GM23248 (cell line): ENCODE measurements around the gene LCN15. TPM values are rescaled to one million over a fixed set of nuclear protein-coding genes. Genes with fewer than 3 reads are reported as not detected.
A peak's percentile ranks its signal among the peaks of the same experiment; 100 is the strongest.

Experiments used
- DNase-seq: peaks from one replicate; pipeline ENCODE4 v3.0.0-alpha.2; 2015
- H2AFZ ChIP-seq: fragments of 200-600 bp; sonication (generic); 2 replicates; pipeline ENCODE4 v1.6.1; 2016; ENCODE audit warnings: antibody characterized with exemption
- H3F3A ChIP-seq: fragments of 200-600 bp; sonication (generic); 2 replicates; pipeline ENCODE4 v1.6.1; 2016; ENCODE audit warnings: mild to moderate bottlenecking, antibody characterized with exemption, mixed run types; ENCODE audit not compliant: insufficient read depth
- H3K27ac ChIP-seq: fragments of 200-600 bp; sonication (generic); 2 replicates; pipeline ENCODE4 v1.5.1; 2016; ENCODE audit warnings: mild to moderate bottlenecking
- H3K27me3 ChIP-seq: fragments of 200-600 bp; sonication (generic); replicated peaks from 2 replicates; pipeline ENCODE4 v1.6.1; 2016; ENCODE audit warnings: mild to moderate bottlenecking; ENCODE audit not compliant: insufficient read depth
- H3K36me3 ChIP-seq: fragments of 200-600 bp; sonication (generic); 2 replicates; pipeline ENCODE4 v1.6.1; 2016; ENCODE audit warnings: low read depth, mild to moderate bottlenecking
- H3K4me1 ChIP-seq: fragments of 200-600 bp; sonication (generic); 2 replicates; pipeline ENCODE4 v1.6.1; 2016; ENCODE audit warnings: mild to moderate bottlenecking; ENCODE audit not compliant: insufficient read depth
- H3K4me2 ChIP-seq: fragments of 200-600 bp; sonication (generic); one replicate; pipeline ENCODE4 v1.6.1; 2016; ENCODE audit warnings: mild to moderate bottlenecking; ENCODE audit not compliant: unreplicated experiment
- H3K4me3 ChIP-seq: fragments of 200-600 bp; sonication (generic); 2 replicates; pipeline ENCODE4 v1.5.1; 2016; ENCODE audit warnings: mild to moderate bottlenecking
- H3K79me2 ChIP-seq: fragments of 200-600 bp; sonication (generic); 2 replicates; pipeline ENCODE4 v1.6.1; 2016; ENCODE audit warnings: mild to moderate bottlenecking; ENCODE audit not compliant: insufficient read depth
- H3K9ac ChIP-seq: fragments of 200-600 bp; sonication (generic); 2 replicates; pipeline ENCODE4 v1.6.1; 2016; ENCODE audit warnings: mild to moderate bottlenecking
- H3K9me2 ChIP-seq: fragments of 200-600 bp; sonication (generic); 2 replicates; pipeline ENCODE4 v1.6.1; 2016; ENCODE audit warnings: mixed run types, mild to moderate bottlenecking, moderate library complexity; ENCODE audit not compliant: insufficient read depth
- H3K9me3 ChIP-seq: fragments of 200-600 bp; sonication (generic); one replicate; pipeline ENCODE4 v1.6.1; 2017; ENCODE audit warnings: low read depth
- H4K20me1 ChIP-seq: fragments of 200-600 bp; sonication (generic); 2 replicates; pipeline ENCODE4 v1.6.0; 2016; ENCODE audit not compliant: insufficient read depth
- EZH2 ChIP-seq: fragments of 200-600 bp; sonication (generic); IDR thresholded peaks from 2 replicates; pipeline ENCODE4 v1.6.1; 2018; ENCODE audit warnings: antibody characterized with exemption, mild to moderate bottlenecking; ENCODE audit not compliant: insufficient read depth, poor library complexity, severe bottlenecking
- EZH2phosphoT487 ChIP-seq: fragments of 200-600 bp; sonication (generic); IDR thresholded peaks from 2 replicates; pipeline ENCODE4 v1.6.1; 2018; ENCODE audit warnings: antibody characterized with exemption, moderate library complexity, mild to moderate bottlenecking, low read depth; ENCODE audit not compliant: insufficient read depth
- WGBS, 2 experiments: methylation state at CpG; one replicate each; pipeline ENCODE4 v1.1.6; 2015 to 2017; ENCODE audit warnings: low lambda C conversion rate in 2 of 2, low coverage in 1 of 2; ENCODE audit errors: missing lambda C conversion rate in 2 of 2; 5-methylcytosine and 5-hydroxymethylcytosine counted together
- in situ Hi-C: fragments of 300-500 bp; cut with MboI; formaldehyde crosslinking; loops from 2 replicates; pipeline ENCODE4 v1.15.0; 2020
- polyA plus RNA-seq: library from polyadenylated mRNA; unstranded; fragments of >200 nt; fragmentation: Nextera tagmentation; extraction: Ambion mirVana; gene quantifications from 2 replicates; pipeline ENCODE4 v1.2.1, GENCODE V29; 2016
- total RNA-seq: library from RNA; depleted of rRNA; stranded (reverse); fragments of >200 nt; shearing (Covaris generic); gene quantifications from 2 replicates; pipeline ENCODE4 v1.2.3, GENCODE V29; 2014

The LCN15 gene
- total and polyA plus RNA-seq, 2 experiments from 2014 or later = not detected

GRCh38 chr9:136792321-136793085, 28.2 kb upstream of the LCN15 start:
- DNase-seq = no peak
- H3K9me2 ChIP-seq = no peaks in the 10 kb centered on the region
- H3K9me3 ChIP-seq = no peaks in the 10 kb centered on the region
- TF ChIP-seq EZH2phosphoT487 (no peak), EZH2 (no peak)
- H3K4me3 ChIP-seq = no peak overlapping the region
- no peaks in the 10 kb centered on the region for H4K20me1 ChIP-seq
- WGBS, 2 experiments = 84 to 89% methylated on average over 15 of the region's 15 CpGs
- no peak overlapping the region for H2AFZ ChIP-seq
- H3K27me3 ChIP-seq = peaks cover 8% of the 10 kb centered on the region
- H3K9ac ChIP-seq = no peak overlapping the region
- peak overlapping the region; percentile 74 for H3K4me2 ChIP-seq
- H3F3A ChIP-seq = peaks cover 4% of the 10 kb centered on the region; the same call in 1 of the 2 replicates
- in situ Hi-C loops = no loop called here
- peaks cover 5% of the 10 kb centered on the region for H3K4me1 ChIP-seq
- no peaks in the 10 kb centered on the region for H3K36me3 ChIP-seq
- no peak overlapping the region for H3K27ac ChIP-seq
- 0 out of 2 replicates have a peak, but pooled peaks cover 5% of the 10 kb centered on the region for H3K79me2 ChIP-seq

- no peaks in the 10 kb centered on the region for H3K9me2 ChIP-seq
- H3K36me3 ChIP-seq = no peaks in the 10 kb centered on the region
- in situ Hi-C loops = no loop called here
- H3K9me3 ChIP-seq = no peaks in the 10 kb centered on the region
- peak overlapping the region; percentile 80 for H2AFZ ChIP-seq
- no peaks in the 10 kb centered on the region for H4K20me1 ChIP-seq
- peak overlapping the region; percentile 74 for H3K4me2 ChIP-seq
- TF ChIP-seq EZH2 (no peak), EZH2phosphoT487 (no peak)
- H3F3A ChIP-seq = peaks cover 4% of the 10 kb centered on the region; the same call in 1 of the 2 replicates
- peaks cover 5% of the 10 kb centered on the region for H3K4me1 ChIP-seq
- 0 out of 2 replicates have a peak, but pooled peaks cover 5% of the 10 kb centered on the region for H3K79me2 ChIP-seq
- H3K4me3 ChIP-seq = peak overlapping the region; percentile 84
- DNase-seq = peak; percentile 43
- peak overlapping the region; percentile 75 for H3K9ac ChIP-seq
- H3K27ac ChIP-seq = peak overlapping the region; percentile 27; the same call in 1 of the 2 replicates
- H3K27me3 ChIP-seq = peaks cover 8% of the 10 kb centered on the region; the same call in 1 of the 2 replicates
- WGBS, 2 experiments = 2 to 4% methylated on average over 25 to 28 of the region's 29 CpGs
Observed at GRCh38 chr9:136791516-136792276, 27.4 kb upstream of the LCN15 start.

GRCh38 chr9:136790640-136791515, 26.6 kb upstream of the LCN15 start, which contains the start of gene TMEM141:
Gene TMEM141 (plus strand): TSS chr9:136791344. CDS start chr9:136791371, 27 bp downstream.
- in situ Hi-C loops = no loop called here
- H3F3A ChIP-seq = peaks cover 4% of the 10 kb centered on the region; the same call in 1 of the 2 replicates
- 0 to 3% methylated on average over 18 to 56 of the region's 70 CpGs for WGBS, 2 experiments

More at GRCh38 chr9:136790640-136791515, 26.6 kb upstream of the LCN15 start, which contains the start of gene TMEM141:
- Histone ChIP-seq H3K4me1 (peaks cover 5% of the 10 kb centered on the region), H3K79me2 (0 out of 2 replicates have a peak, but pooled peaks cover 5% of the 10 kb centered on the region), H3K4me2 (peak within 1 kb of the TSS; percentile 81), H3K27me3 (peaks cover 4% of the 10 kb centered on the region; the same call in 1 of the 2 replicates), H3K9me3 (no peaks in the 10 kb centered on the region), H4K20me1 (no peaks in the 10 kb centered on the region), H3K9me2 (no peaks in the 10 kb centered on the region), H3K36me3 (no peaks in the 10 kb centered on the region), H3K9ac (peak within 1 kb of the TSS; percentile 75), H3K4me3 (peak within 1 kb of the TSS; percentile 84), H2AFZ (peak within 1 kb of the TSS; percentile 80), H3K27ac (peak within 1 kb of the TSS; percentile 46)
- TF ChIP-seq EZH2phosphoT487 = no peak
- TF ChIP-seq EZH2 = no peak
- peak; percentile 100 for DNase-seq
